ENCODE results near the gene COLEC12.

DNA sequence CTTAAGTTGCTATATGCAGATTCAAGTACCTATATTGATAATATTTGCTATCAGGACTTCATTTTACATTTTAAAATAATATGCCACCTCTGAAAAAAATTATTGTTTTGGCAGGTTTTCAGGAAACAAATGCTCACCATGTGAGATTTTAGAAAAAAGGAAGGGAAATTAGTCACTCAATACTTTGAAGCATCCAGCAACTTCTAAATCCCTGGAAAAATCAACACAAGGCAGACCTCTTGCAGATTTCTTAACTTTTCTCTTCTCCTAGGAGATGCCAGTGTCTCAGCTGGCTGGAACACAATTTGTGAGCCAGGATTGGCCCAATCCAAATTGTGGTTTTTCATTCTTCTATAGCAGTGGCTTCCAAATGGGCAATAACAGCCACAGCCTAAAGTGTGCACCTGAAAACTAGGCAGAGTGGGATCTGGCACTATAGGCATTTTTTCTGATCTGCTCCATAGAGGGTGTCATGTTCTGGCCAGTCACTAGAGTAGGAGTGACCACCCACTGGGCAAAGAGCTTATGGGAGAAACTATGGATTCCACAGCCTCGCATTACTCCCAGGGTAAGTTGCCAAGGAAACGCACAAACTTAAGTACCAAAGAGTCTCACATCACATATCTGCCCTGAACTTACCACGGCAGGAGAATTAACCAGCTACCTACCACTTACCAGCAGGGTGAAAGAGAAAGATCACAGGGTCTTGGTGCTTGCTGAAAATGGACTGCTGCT, 204.6 kb downstream of the COLEC12 start:
- TF ChIP-seq, protein P1, sequence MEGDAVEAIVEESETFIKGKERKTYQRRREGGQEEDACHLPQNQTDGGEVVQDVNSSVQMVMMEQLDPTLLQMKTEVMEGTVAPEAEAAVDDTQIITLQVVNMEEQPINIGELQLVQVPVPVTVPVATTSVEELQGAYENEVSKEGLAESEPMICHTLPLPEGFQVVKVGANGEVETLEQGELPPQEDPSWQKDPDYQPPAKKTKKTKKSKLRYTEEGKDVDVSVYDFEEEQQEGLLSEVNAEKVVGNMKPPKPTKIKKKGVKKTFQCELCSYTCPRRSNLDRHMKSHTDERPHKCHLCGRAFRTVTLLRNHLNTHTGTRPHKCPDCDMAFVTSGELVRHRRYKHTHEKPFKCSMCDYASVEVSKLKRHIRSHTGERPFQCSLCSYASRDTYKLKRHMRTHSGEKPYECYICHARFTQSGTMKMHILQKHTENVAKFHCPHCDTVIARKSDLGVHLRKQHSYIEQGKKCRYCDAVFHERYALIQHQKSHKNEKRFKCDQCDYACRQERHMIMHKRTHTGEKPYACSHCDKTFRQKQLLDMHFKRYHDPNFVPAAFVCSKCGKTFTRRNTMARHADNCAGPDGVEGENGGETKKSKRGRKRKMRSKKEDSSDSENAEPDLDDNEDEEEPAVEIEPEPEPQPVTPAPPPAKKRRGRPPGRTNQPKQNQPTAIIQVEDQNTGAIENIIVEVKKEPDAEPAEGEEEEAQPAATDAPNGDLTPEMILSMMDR (IDR thresholded peaks at IDR 0.05): no peak
- TF ChIP-seq POLR2A (IDR thresholded peaks at IDR 0.05): no peak
